Endothelial cell of umbilical vein (primary cell): Measurements from ENCODE around the gene C22orf42. TPM values are rescaled to one million over a fixed set of nuclear protein-coding genes. Genes with fewer than 3 reads are reported as not detected.
"Not testable (repeated sequence)": the region's sequence is repeated elsewhere in the genome, so short reads cannot be mapped to it uniquely, and the experiment has no call there.

Source experiments
- BruUV-seq: library from RNA; stranded (reverse); fragments of 400-500 nt; replicated peaks from 2 replicates; lab custom pipeline; 2021; lab: Mats Ljungman, UMichigan
- CTCF ChIA-PET: fragments of 300-600, 350-600 bp; sonication (Branson Sonifier 250); formaldehyde crosslinking; loops from one replicate; lab custom pipeline; 2021; ENCODE audit warnings: antibody characterized with exemption, inconsistent platforms; lab: Charles Lee
- POLR2A ChIA-PET: fragments of 300-600, 350-600 bp; sonication (Branson Sonifier 250); formaldehyde crosslinking; loops from one replicate; lab custom pipeline; 2021; ENCODE audit warnings: antibody characterized with exemption, inconsistent platforms; lab: Charles Lee
- DNase-seq: peaks from one replicate; pipeline ENCODE4 v3.0.0-alpha.2; 2011; ENCODE audit warnings: low read depth, low spot score
- FAIRE-seq: peaks from 2 replicates; lab custom pipeline; 2011; peaks lifted over from hg19 to GRCh38; lab: Jason Lieb, UNC
- H2AFZ ChIP-seq: 2 replicates; pipeline ENCODE4 v1.6.0; 2012; ENCODE audit warnings: low read depth, low read length, control low read depth, inconsistent platforms
- H3K27ac ChIP-seq: 2 replicates; pipeline ENCODE4 v1.5.1; 2011; ENCODE audit warnings: low read depth, mild to moderate bottlenecking, control low read depth, low read length, moderate library complexity; ENCODE audit not compliant: insufficient read depth
- H3K27me3 ChIP-seq, 2 experiments: 2 replicates each; pipeline versions ENCODE4 v1.6.0 to v1.6.1; 2011; ENCODE audit warnings: low read length in 2 of 2, mixed read lengths in 1 of 2; ENCODE audit not compliant: control insufficient read depth in 2 of 2, insufficient read depth in 2 of 2
- H3K36me3 ChIP-seq, 2 experiments: 2 replicates in 1 of 2; 3 replicates in 1 of 2; pipeline ENCODE4 v1.5.1; 2011; ENCODE audit warnings: low read length in 2 of 2, mild to moderate bottlenecking in 1 of 2, moderate library complexity in 1 of 2; ENCODE audit not compliant: control insufficient read depth in 2 of 2, insufficient read depth in 2 of 2; ENCODE audit errors: extremely low read depth in 1 of 2
- H3K4me1 ChIP-seq: 3 replicates; pipeline ENCODE4 v1.5.1; 2011; ENCODE audit warnings: mild to moderate bottlenecking, low read length; ENCODE audit not compliant: control insufficient read depth, insufficient read depth; ENCODE audit errors: extremely low read depth
- H3K4me2 ChIP-seq: 2 replicates; pipeline ENCODE4 v1.6.1; 2011; ENCODE audit warnings: low read length, control low read depth, mixed read lengths; ENCODE audit not compliant: insufficient read depth
- H3K4me3 ChIP-seq, 3 experiments: fragments of 200-600 bp in 1 of 3; sonication (generic), shearing (Covaris generic) in 1 of 3; replicated peaks in 1 of 3; 2 replicates each; pipeline ENCODE4 v1.5.1; 2011 to 2016; ENCODE audit warnings: control low read depth in 3 of 3, low read length in 3 of 3, mild to moderate bottlenecking in 2 of 3, inconsistent platforms in 1 of 3, low read depth in 1 of 3, moderate library complexity in 1 of 3; ENCODE audit not compliant: insufficient read depth in 1 of 3
- H3K79me2 ChIP-seq: 2 replicates; pipeline ENCODE4 v1.6.0; 2012; ENCODE audit warnings: low read length, inconsistent platforms; ENCODE audit not compliant: control insufficient read depth, insufficient read depth
- H3K9ac ChIP-seq: replicated peaks from 2 replicates; pipeline ENCODE3; 2011; ENCODE audit warnings: low read length, control low read depth; ENCODE audit not compliant: insufficient read depth; ENCODE audit errors: extremely low read depth
- H3K9me1 ChIP-seq: replicated peaks from 3 replicates; pipeline ENCODE4 v1.6.0; 2011; ENCODE audit warnings: mild to moderate bottlenecking, low read length; ENCODE audit not compliant: control insufficient read depth, insufficient read depth; ENCODE audit errors: extremely low read depth
- H3K9me3 ChIP-seq: replicated peaks from 2 replicates; pipeline ENCODE4 v1.5.1; 2012; ENCODE audit warnings: low read length, inconsistent platforms; ENCODE audit not compliant: control insufficient read depth, insufficient read depth
- H4K20me1 ChIP-seq: replicated peaks from 2 replicates; pipeline ENCODE3; 2011; ENCODE audit warnings: mild to moderate bottlenecking, low read length; ENCODE audit not compliant: control insufficient read depth, insufficient read depth; ENCODE audit errors: extremely low read depth
- CTCF ChIP-seq, 2 donors: IDR thresholded peaks; 1 replicate in 1 of 2; 2 replicates in 1 of 2; pipeline ENCODE4 v1.5.1; 2011; ENCODE audit warnings: low read length in 2 of 2, mild to moderate bottlenecking in 2 of 2, moderate library complexity in 2 of 2, control low read depth in 1 of 2, inconsistent platforms in 1 of 2, low read depth in 1 of 2; ENCODE audit not compliant: insufficient read depth in 1 of 2; ENCODE audit errors: extremely low read depth in 1 of 2
- EZH2 ChIP-seq: IDR thresholded peaks from 2 replicates; pipeline ENCODE4 v1.6.1; 2012; ENCODE audit warnings: borderline replicate concordance, low read depth, mild to moderate bottlenecking, moderate library complexity, low read length, inconsistent platforms; ENCODE audit not compliant: severe bottlenecking
- FOS ChIP-seq: IDR thresholded peaks from 2 replicates; pipeline ENCODE4 v1.6.1; 2011; ENCODE audit warnings: mild to moderate bottlenecking, low read length, moderate library complexity, borderline replicate concordance; ENCODE audit not compliant: insufficient read depth
- GATA2 ChIP-seq: IDR thresholded peaks from 2 replicates; pipeline ENCODE4 v1.7.0; 2011; ENCODE audit warnings: low read depth, mild to moderate bottlenecking, moderate library complexity, mixed read lengths, low read length; ENCODE audit not compliant: insufficient read length, insufficient read depth
- JUN ChIP-seq: IDR thresholded peaks from 2 replicates; pipeline ENCODE4 v1.6.1; 2011; ENCODE audit warnings: borderline replicate concordance, low read depth; ENCODE audit not compliant: insufficient read length, insufficient read depth
- MAX ChIP-seq: IDR thresholded peaks from 2 replicates; pipeline ENCODE4 v1.6.1; 2011; ENCODE audit not compliant: insufficient read depth, insufficient read length
- MYC ChIP-seq: IDR thresholded peaks from one replicate; pipeline ENCODE4 v1.6.1; 2011; ENCODE audit warnings: mild to moderate bottlenecking, low read depth, low read length
- POLR2A ChIP-seq: IDR thresholded peaks from 2 replicates; pipeline ENCODE4 v1.6.1; 2012; ENCODE audit warnings: low read depth, mild to moderate bottlenecking, control low read depth, low read length
- POLR2AphosphoS5 ChIP-seq: IDR thresholded peaks from 2 replicates; pipeline ENCODE4 v1.6.1; 2012; ENCODE audit warnings: low read depth, mild to moderate bottlenecking, control low read depth, low read length, moderate library complexity; ENCODE audit not compliant: insufficient read depth
- dilution Hi-C: fragments of 300-500 bp; cut with MboI; formaldehyde crosslinking; loops from one replicate; pipeline ENCODE4 v1.15.0; 2019; ENCODE audit warnings: low sequenced_read_pairs; ENCODE audit not compliant: extremely low pct_ligation_motif_present
- intact Hi-C: fragments of 100-400 bp; cut with micrococcal nuclease; formaldehyde crosslinking; loops from one replicate; pipeline ENCODE4 v1.10.0; 2022
- polyA plus RNA-seq, 4 experiments: library from polyadenylated mRNA; depleted of rRNA in 3 of 4; stranded (reverse) in 3 of 4; unstranded in 1 of 4; fragments of >200 nt; gene quantifications; 2 replicates each; pipeline versions ENCODE4 v1.2.1 to v1.2.3, GENCODE V29; 2011 to 2012; ENCODE audit warnings: missing spikeins in 1 of 4
- total RNA-seq: library from RNA; stranded (reverse); gene quantifications from 2 replicates; pipeline ENCODE4 v1.2.3, GENCODE V29; 2021

C22orf42 gene
- total and polyA plus RNA-seq, 2 donors (not counting 3 experiments of a cell fraction or from before 2014, with no cell fraction given), result not detected

- Histone ChIP-seq H3K27me3 (peaks cover 0 to 2% of the 10 kb centered on the region in 2 experiments), H3K9ac (no peak overlapping the region), H2AFZ (no peak overlapping the region), H3K4me2 (no peak overlapping the region), H3K4me1 (no peaks in the 10 kb centered on the region), H3K9me1 (no peaks in the 10 kb centered on the region), H3K79me2 (no peaks in the 10 kb centered on the region), H3K9me3 (no peaks in the 10 kb centered on the region), H3K4me3 (no peak overlapping the region), H3K27ac (no peak overlapping the region), H4K20me1 (no peaks in the 10 kb centered on the region), H3K36me3 (no peaks in the 10 kb centered on the region)
- intact Hi-C loops (no loop called here), dilution Hi-C loops (no loop called here)
- DNase-seq, result no peak
- ChIA-PET CTCF (no interaction called here), POLR2A (no interaction called here)
- TF ChIP-seq GATA2 (no peak), POLR2A (no peak), MAX (no peak), JUN (no peak), FOS (no peak), POLR2AphosphoS5 (no peak), CTCF (IDR thresholded peaks at IDR 0.05; ENCODE audit: extremely low read depth in 1 of 2, insufficient read depth in 1 of 2, low read depth in 1 of 2, low read length in 2 of 2) (no peak), EZH2 (no peak), MYC (no peak)
- no TSS peak for BruUV-seq
- FAIRE-seq, result no peak
Measured at GRCh38 chr22:32164075-32164860, 5.2 kb upstream of the C22orf42 start.

GRCh38 chr22:32160411-32160810, 1.3 kb upstream of the C22orf42 start:
- dilution Hi-C loops, H3K4me2 ChIP-seq, H3K9ac ChIP-seq, CTCF ChIA-PET, H4K20me1 ChIP-seq, H3K4me1 ChIP-seq, H3K36me3 ChIP-seq, BruUV-seq, H3K27me3 ChIP-seq, POLR2A ChIA-PET, H3K27ac ChIP-seq, H3K79me2 ChIP-seq, H2AFZ ChIP-seq, FAIRE-seq, H3K4me3 ChIP-seq, H3K9me3 ChIP-seq, DNase-seq, intact Hi-C loops, H3K9me1 ChIP-seq: not testable (repeated sequence)

GRCh38 chr22:32157632-32158031, 1.5 kb downstream of the C22orf42 start:
- FAIRE-seq, POLR2A ChIA-PET, H3K4me3 ChIP-seq, dilution Hi-C loops, H3K4me2 ChIP-seq, CTCF ChIA-PET, intact Hi-C loops, H3K9me3 ChIP-seq, H3K27me3 ChIP-seq, H3K4me1 ChIP-seq, H3K9ac ChIP-seq, H4K20me1 ChIP-seq, DNase-seq, H3K27ac ChIP-seq, H3K9me1 ChIP-seq, H2AFZ ChIP-seq, BruUV-seq, H3K36me3 ChIP-seq, H3K79me2 ChIP-seq: not testable (repeated sequence)
